Measurements from ENCODE around the gene SLA2.

DNA sequence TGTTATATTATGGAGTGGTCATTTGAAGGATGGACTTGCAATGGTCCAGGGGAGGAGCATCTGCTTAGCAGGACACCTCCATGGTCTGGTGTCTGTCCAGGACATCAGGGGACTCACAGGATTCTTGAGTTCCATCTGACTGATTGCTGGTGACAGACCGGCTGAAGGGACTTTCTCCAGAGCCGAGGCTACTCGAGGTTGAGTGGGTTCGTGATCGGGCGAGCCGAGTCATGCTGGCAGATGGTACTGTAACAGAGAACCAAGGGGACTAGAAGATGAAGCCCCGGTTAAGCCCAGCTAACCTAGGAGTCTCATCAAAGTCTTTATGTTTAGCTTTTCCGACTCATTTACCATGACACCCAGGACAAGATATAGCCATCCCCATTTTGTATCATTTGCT is 7.5 kb upstream of the SLA2 start:
- TF ChIP-seq, protein P1, sequence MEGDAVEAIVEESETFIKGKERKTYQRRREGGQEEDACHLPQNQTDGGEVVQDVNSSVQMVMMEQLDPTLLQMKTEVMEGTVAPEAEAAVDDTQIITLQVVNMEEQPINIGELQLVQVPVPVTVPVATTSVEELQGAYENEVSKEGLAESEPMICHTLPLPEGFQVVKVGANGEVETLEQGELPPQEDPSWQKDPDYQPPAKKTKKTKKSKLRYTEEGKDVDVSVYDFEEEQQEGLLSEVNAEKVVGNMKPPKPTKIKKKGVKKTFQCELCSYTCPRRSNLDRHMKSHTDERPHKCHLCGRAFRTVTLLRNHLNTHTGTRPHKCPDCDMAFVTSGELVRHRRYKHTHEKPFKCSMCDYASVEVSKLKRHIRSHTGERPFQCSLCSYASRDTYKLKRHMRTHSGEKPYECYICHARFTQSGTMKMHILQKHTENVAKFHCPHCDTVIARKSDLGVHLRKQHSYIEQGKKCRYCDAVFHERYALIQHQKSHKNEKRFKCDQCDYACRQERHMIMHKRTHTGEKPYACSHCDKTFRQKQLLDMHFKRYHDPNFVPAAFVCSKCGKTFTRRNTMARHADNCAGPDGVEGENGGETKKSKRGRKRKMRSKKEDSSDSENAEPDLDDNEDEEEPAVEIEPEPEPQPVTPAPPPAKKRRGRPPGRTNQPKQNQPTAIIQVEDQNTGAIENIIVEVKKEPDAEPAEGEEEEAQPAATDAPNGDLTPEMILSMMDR (IDR thresholded peaks at IDR 0.05; ENCODE audit: low read depth, low read length), result no peak
- TF ChIP-seq POLR2A (IDR thresholded peaks at IDR 0.05; ENCODE audit: extremely low read depth, insufficient read length) (no peak), MYC (IDR thresholded peaks at IDR 0.05; ENCODE audit: low read depth, low read length) (no peak)
- TF ChIP-seq, protein P2, sequence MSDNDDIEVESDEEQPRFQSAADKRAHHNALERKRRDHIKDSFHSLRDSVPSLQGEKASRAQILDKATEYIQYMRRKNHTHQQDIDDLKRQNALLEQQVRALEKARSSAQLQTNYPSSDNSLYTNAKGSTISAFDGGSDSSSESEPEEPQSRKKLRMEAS (IDR thresholded peaks at IDR 0.05; ENCODE audit: low read depth, low read length), result no peak
